ENCODE measurements around the gene ZNF593.
A peak's percentile ranks its signal among the peaks of the same experiment; 100 is the strongest.

Gene ZNF593

DNA sequence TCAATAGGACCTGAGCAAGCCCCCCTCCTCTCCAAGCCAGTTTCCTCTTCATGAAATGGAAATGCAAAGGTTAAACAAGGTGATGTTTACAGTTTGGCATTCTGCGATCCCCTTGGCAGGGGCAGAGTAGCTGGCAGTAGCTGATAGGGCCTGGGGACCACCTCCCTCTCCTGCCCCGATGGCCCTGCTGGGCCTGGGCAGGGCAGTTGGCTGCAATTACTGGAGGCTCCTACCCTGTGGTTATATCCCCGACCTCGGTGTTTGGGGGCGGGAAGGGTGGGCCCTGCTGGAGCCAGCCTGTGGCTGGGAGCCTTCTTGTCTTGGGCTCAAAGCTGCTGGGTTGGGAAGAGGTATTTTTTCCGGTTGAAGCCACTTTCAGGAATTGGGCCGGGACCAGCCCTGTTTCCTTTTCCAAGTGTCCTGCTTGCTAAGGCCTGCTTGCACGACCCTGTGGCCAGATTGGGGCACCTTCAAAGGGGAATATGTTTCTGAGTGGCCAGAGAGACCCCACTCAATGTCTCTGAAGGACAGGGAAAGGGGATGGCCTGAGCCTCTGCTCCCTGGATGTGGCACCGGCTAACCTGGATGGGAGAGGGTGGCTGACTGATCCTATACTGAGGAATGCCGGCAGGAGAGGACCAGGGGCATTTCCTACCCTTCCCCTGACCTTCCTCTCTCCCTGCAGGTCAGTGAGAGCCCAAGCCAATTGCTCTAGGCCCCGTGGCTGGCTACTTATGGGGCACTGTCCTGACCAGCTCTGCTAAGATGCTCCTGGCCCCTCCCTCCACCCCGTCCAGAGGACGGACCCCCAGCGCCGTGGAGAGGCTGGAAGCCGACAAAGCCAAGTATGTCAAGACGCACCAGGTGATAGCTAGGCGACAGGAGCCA, 8.9 kb upstream of the ZNF593 start:
- Mint-ChIP-seq H3K9me3 (no peaks in the 10 kb centered on the region), H3K36me3 (ENCODE audit: low read depth) (no peaks in the 10 kb centered on the region), H3K27me3 (ENCODE audit: low read depth) (peaks cover 44% of the 10 kb centered on the region)

GRCh38 chr1:26161415-26162219, 8.1 kb upstream of the ZNF593 start:
- Mint-ChIP-seq H3K36me3 (ENCODE audit: low read depth) (no peaks in the 10 kb centered on the region), H3K27ac (peak overlapping the region in 1 of 3 experiments; percentile 66), H3K4me1 (peaks cover 42% of the 10 kb centered on the region), H3K4me3 (peak overlapping the region; percentile 71 to 76 (median 74)), H3K27me3 (ENCODE audit: low read depth) (peaks cover 37% of the 10 kb centered on the region), H3K9me3 (no peaks in the 10 kb centered on the region)
- TF ChIP-seq, protein P1, sequence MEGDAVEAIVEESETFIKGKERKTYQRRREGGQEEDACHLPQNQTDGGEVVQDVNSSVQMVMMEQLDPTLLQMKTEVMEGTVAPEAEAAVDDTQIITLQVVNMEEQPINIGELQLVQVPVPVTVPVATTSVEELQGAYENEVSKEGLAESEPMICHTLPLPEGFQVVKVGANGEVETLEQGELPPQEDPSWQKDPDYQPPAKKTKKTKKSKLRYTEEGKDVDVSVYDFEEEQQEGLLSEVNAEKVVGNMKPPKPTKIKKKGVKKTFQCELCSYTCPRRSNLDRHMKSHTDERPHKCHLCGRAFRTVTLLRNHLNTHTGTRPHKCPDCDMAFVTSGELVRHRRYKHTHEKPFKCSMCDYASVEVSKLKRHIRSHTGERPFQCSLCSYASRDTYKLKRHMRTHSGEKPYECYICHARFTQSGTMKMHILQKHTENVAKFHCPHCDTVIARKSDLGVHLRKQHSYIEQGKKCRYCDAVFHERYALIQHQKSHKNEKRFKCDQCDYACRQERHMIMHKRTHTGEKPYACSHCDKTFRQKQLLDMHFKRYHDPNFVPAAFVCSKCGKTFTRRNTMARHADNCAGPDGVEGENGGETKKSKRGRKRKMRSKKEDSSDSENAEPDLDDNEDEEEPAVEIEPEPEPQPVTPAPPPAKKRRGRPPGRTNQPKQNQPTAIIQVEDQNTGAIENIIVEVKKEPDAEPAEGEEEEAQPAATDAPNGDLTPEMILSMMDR (IDR thresholded peaks at IDR 0.05; ENCODE audit: unreplicated experiment in 3 of 3) = peak in 2 of 3 experiments; percentile 18 to 27

More for the DNA sequence above, 8.9 kb upstream of the ZNF593 start:
- Mint-ChIP-seq H3K4me1 (peaks cover 46% of the 10 kb centered on the region), H3K27ac (no peak overlapping the region), H3K4me3 (peak overlapping the region; percentile 71 to 74 (median 73))
- TF ChIP-seq, protein P1 (IDR thresholded peaks at IDR 0.05; ENCODE audit: unreplicated experiment in 3 of 3) = no peak

- Mint-ChIP-seq H3K27me3 (ENCODE audit: low read depth) (peaks cover 33% of the 10 kb centered on the region), H3K9me3 (no peaks in the 10 kb centered on the region), H3K27ac (peak overlapping the region in 1 of 3 experiments; percentile 66), H3K4me1 (peaks cover 38% of the 10 kb centered on the region), H3K4me3 (peak overlapping the region; percentile 67 to 76 (median 74)), H3K36me3 (ENCODE audit: low read depth) (no peaks in the 10 kb centered on the region)
- TF ChIP-seq, protein P1 (IDR thresholded peaks at IDR 0.05; ENCODE audit: unreplicated experiment in 3 of 3) = no peak
These were observed 7.4 kb upstream of the ZNF593 start for GRCh38 chr1:26162220-26162709.

- peaks cover 25% of the 10 kb centered on the region for H3K27me3 Mint-ChIP-seq (ENCODE audit: low read depth)
- H3K4me3 Mint-ChIP-seq = peak overlapping the region; percentile 30 to 61 (median 48)
- no peaks in the 10 kb centered on the region for H3K36me3 Mint-ChIP-seq (ENCODE audit: low read depth)
- no peak overlapping the region for H3K27ac Mint-ChIP-seq
- H3K9me3 Mint-ChIP-seq = no peaks in the 10 kb centered on the region
- H3K4me1 Mint-ChIP-seq = peaks cover 33% of the 10 kb centered on the region
- TF ChIP-seq, protein P1 (IDR thresholded peaks at IDR 0.05; ENCODE audit: unreplicated experiment in 3 of 3) = no peak
These were observed 6.0 kb upstream of the ZNF593 start for GRCh38 chr1:26163684-26164035.

GRCh38 chr1:26164036-26164860, 5.5 kb upstream of the ZNF593 start:
- Mint-ChIP-seq H3K4me3 (peak overlapping the region; percentile 68 to 83 (median 78)), H3K9me3 (no peaks in the 10 kb centered on the region), H3K36me3 (ENCODE audit: low read depth) (no peaks in the 10 kb centered on the region), H3K4me1 (peaks cover 35% of the 10 kb centered on the region), H3K27me3 (ENCODE audit: low read depth) (peaks cover 21% of the 10 kb centered on the region), H3K27ac (peak overlapping the region; percentile 19 to 87 (median 76))
- TF ChIP-seq, protein P1 (IDR thresholded peaks at IDR 0.05; ENCODE audit: unreplicated experiment in 3 of 3) = peak; percentile 76 to 80 (median 79)

Data from nephron (organoid).